DMS79 treated with DMSO at 0.1 percent for 48 hours (cell line): ENCODE data around the gene AP3D1.
"Not testable (repeated sequence)": the region's sequence is repeated elsewhere in the genome, so short reads cannot be mapped to it uniquely, and the experiment has no call there.

Experiments
- DNase-seq: peaks from one replicate; lab custom pipeline; 2025; lab: John Stamatoyannopoulos, UW

AP3D1 gene

GRCh38 chr19:2128252-2128651, 23.1 kb downstream of the AP3D1 start:
- DNase-seq = not testable (repeated sequence)

- DNase-seq = no peak
Measured at GRCh38 chr19:2127758-2128157, 23.6 kb downstream of the AP3D1 start.

- no peak for DNase-seq
Measured at GRCh38 chr19:2126879-2127518, 24.4 kb downstream of the AP3D1 start.

- no peak for DNase-seq
Measured at GRCh38 chr19:2123682-2124387, 27.5 kb downstream of the AP3D1 start.

- no peak for DNase-seq
Measured at GRCh38 chr19:2122982-2123381, 28.4 kb downstream of the AP3D1 start.

- DNase-seq = no peak
Measured at GRCh38 chr19:2122251-2122650, 29.1 kb downstream of the AP3D1 start.

- DNase-seq = no peak
Measured at GRCh38 chr19:2121416-2122051, 29.8 kb downstream of the AP3D1 start.

- no peak for DNase-seq
Measured at GRCh38 chr19:2120821-2121220, 30.5 kb downstream of the AP3D1 start.

- no peak for DNase-seq
Measured at GRCh38 chr19:2119921-2120785, 31.2 kb downstream of the AP3D1 start.

GRCh38 chr19:2118438-2118837, 32.9 kb downstream of the AP3D1 start:
- DNase-seq = no peak

GRCh38 chr19:2117215-2117960, 34.0 kb downstream of the AP3D1 start:
- DNase-seq = no peak

GRCh38 chr19:2116507-2116906, 34.9 kb downstream of the AP3D1 start:
- no peak for DNase-seq

- DNase-seq = no peak
Measured at GRCh38 chr19:2115911-2116426, 35.4 kb downstream of the AP3D1 start.

- no peak for DNase-seq
Measured at GRCh38 chr19:2115324-2115723, 36.0 kb downstream of the AP3D1 start.

- no peak for DNase-seq
Measured at GRCh38 chr19:2114821-2115220, 36.5 kb downstream of the AP3D1 start.

- no peak for DNase-seq
Measured at GRCh38 chr19:2114218-2114617, 37.1 kb downstream of the AP3D1 start.

- no peak for DNase-seq
Measured at GRCh38 chr19:2113439-2114211, 37.7 kb downstream of the AP3D1 start.

GRCh38 chr19:2112516-2113320, 38.6 kb downstream of the AP3D1 start:
- no peak for DNase-seq

GRCh38 chr19:2111886-2112285, 39.5 kb downstream of the AP3D1 start:
- no peak for DNase-seq

- no peak for DNase-seq
Measured at GRCh38 chr19:2111425-2111824, 39.9 kb downstream of the AP3D1 start.
